ENCODE measurements around the gene CCDC13. TPM values are rescaled to one million over a fixed set of nuclear protein-coding genes. Genes with fewer than 3 reads are reported as not detected.

The CCDC13 gene
- total and polyA plus RNA-seq, 2 experiments from 2014 or later, result 0.27 to 0.45 TPM

DNA sequence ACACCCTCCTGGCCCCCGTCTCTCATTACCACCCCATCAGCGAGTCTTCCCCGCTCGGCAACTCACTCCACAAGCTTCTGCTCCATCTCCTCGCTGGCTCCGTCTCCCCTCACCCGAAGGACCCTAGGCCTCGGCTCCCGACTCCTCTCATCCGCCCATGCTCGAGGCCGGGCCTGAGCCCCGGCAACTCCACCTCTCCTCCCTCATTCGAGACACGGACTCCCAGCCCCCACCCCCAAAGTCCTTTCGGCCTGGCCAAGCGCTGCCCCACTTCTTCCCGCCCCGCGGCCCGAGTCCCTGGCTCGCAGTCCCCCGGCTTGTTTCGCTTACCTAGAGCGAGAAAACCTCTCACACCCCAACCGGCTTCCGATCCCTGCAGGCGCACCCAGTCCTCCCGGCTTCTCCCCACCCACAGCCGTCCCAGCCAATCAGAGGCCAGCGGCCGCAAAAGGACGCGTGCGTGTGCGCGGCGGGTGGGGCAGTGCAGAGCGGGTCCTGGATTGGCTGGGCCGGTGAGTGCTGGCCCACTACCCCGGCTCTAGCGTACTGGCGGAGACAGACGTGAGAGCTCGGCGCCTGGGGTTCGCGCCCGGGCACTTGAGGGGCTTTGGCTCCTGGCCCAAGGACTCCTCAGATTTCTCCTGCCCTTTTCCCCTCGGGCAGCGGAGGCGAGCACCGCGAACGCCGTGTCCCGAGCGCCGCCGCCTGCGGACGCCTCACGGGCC is 31.2 kb upstream of the CCDC13 start, which contains the start of gene HIGD1A (continued):
- TF ChIP-seq, protein P1, sequence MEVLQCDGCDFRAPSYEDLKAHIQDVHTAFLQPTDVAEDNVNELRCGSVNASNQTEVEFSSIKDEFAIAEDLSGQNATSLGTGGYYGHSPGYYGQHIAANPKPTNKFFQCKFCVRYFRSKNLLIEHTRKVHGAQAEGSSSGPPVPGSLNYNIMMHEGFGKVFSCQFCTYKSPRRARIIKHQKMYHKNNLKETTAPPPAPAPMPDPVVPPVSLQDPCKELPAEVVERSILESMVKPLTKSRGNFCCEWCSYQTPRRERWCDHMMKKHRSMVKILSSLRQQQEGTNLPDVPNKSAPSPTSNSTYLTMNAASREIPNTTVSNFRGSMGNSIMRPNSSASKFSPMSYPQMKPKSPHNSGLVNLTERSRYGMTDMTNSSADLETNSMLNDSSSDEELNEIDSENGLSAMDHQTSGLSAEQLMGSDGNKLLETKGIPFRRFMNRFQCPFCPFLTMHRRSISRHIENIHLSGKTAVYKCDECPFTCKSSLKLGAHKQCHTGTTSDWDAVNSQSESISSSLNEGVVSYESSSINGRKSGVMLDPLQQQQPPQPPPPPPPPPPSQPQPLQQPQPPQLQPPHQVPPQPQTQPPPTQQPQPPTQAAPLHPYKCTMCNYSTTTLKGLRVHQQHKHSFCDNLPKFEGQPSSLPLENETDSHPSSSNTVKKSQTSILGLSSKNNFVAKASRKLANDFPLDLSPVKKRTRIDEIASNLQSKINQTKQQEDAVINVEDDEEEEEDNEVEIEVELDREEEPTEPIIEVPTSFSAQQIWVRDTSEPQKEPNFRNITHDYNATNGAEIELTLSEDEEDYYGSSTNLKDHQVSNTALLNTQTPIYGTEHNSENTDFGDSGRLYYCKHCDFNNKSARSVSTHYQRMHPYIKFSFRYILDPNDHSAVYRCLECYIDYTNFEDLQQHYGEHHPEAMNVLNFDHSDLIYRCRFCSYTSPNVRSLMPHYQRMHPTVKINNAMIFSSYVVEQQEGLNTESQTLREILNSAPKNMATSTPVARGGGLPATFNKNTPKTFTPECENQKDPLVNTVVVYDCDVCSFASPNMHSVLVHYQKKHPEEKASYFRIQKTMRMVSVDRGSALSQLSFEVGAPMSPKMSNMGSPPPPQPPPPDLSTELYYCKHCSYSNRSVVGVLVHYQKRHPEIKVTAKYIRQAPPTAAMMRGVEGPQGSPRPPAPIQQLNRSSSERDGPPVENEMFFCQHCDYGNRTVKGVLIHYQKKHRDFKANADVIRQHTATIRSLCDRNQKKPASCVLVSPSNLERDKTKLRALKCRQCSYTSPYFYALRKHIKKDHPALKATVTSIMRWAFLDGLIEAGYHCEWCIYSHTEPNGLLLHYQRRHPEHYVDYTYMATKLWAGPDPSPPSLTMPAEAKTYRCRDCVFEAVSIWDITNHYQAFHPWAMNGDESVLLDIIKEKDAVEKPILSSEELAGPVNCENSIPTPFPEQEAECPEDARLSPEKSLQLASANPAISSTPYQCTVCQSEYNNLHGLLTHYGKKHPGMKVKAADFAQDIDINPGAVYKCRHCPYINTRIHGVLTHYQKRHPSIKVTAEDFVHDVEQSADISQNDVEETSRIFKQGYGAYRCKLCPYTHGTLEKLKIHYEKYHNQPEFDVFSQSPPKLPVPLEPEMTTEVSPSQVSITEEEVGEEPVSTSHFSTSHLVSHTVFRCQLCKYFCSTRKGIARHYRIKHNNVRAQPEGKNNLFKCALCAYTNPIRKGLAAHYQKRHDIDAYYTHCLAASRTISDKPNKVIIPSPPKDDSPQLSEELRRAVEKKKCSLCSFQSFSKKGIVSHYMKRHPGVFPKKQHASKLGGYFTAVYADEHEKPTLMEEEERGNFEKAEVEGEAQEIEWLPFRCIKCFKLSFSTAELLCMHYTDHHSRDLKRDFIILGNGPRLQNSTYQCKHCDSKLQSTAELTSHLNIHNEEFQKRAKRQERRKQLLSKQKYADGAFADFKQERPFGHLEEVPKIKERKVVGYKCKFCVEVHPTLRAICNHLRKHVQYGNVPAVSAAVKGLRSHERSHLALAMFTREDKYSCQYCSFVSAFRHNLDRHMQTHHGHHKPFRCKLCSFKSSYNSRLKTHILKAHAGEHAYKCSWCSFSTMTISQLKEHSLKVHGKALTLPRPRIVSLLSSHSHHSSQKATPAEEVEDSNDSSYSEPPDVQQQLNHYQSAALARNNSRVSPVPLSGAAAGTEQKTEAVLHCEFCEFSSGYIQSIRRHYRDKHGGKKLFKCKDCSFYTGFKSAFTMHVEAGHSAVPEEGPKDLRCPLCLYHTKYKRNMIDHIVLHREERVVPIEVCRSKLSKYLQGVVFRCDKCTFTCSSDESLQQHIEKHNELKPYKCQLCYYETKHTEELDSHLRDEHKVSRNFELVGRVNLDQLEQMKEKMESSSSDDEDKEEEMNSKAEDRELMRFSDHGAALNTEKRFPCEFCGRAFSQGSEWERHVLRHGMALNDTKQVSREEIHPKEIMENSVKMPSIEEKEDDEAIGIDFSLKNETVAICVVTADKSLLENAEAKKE (CRISPR knock-in tag; IDR thresholded peaks at IDR 0.05), result no peak
- TF ChIP-seq, protein P2, sequence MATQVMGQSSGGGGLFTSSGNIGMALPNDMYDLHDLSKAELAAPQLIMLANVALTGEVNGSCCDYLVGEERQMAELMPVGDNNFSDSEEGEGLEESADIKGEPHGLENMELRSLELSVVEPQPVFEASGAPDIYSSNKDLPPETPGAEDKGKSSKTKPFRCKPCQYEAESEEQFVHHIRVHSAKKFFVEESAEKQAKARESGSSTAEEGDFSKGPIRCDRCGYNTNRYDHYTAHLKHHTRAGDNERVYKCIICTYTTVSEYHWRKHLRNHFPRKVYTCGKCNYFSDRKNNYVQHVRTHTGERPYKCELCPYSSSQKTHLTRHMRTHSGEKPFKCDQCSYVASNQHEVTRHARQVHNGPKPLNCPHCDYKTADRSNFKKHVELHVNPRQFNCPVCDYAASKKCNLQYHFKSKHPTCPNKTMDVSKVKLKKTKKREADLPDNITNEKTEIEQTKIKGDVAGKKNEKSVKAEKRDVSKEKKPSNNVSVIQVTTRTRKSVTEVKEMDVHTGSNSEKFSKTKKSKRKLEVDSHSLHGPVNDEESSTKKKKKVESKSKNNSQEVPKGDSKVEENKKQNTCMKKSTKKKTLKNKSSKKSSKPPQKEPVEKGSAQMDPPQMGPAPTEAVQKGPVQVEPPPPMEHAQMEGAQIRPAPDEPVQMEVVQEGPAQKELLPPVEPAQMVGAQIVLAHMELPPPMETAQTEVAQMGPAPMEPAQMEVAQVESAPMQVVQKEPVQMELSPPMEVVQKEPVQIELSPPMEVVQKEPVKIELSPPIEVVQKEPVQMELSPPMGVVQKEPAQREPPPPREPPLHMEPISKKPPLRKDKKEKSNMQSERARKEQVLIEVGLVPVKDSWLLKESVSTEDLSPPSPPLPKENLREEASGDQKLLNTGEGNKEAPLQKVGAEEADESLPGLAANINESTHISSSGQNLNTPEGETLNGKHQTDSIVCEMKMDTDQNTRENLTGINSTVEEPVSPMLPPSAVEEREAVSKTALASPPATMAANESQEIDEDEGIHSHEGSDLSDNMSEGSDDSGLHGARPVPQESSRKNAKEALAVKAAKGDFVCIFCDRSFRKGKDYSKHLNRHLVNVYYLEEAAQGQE (IDR thresholded peaks at IDR 0.05; ENCODE audit: unreplicated experiment), result no peak
- TF ChIP-seq CREB1 (CRISPR knock-in tag; IDR thresholded peaks at IDR 0.05; ENCODE audit: low read depth) (peak; percentile 66), ZNF114 (CRISPR knock-in tag; IDR thresholded peaks at IDR 0.05) (no peak), NANOG (IDR thresholded peaks at IDR 0.05; ENCODE audit: borderline replicate concordance) (no peak), STAT1 (IDR thresholded peaks at IDR 0.05; ENCODE audit: unreplicated experiment) (no peak)
- TF ChIP-seq, protein P3, sequence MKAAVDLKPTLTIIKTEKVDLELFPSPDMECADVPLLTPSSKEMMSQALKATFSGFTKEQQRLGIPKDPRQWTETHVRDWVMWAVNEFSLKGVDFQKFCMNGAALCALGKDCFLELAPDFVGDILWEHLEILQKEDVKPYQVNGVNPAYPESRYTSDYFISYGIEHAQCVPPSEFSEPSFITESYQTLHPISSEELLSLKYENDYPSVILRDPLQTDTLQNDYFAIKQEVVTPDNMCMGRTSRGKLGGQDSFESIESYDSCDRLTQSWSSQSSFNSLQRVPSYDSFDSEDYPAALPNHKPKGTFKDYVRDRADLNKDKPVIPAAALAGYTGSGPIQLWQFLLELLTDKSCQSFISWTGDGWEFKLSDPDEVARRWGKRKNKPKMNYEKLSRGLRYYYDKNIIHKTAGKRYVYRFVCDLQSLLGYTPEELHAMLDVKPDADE (IDR thresholded peaks at IDR 0.05), result no peak
